ENCODE data around the gene FOXA2.

Gene FOXA2

DNA sequence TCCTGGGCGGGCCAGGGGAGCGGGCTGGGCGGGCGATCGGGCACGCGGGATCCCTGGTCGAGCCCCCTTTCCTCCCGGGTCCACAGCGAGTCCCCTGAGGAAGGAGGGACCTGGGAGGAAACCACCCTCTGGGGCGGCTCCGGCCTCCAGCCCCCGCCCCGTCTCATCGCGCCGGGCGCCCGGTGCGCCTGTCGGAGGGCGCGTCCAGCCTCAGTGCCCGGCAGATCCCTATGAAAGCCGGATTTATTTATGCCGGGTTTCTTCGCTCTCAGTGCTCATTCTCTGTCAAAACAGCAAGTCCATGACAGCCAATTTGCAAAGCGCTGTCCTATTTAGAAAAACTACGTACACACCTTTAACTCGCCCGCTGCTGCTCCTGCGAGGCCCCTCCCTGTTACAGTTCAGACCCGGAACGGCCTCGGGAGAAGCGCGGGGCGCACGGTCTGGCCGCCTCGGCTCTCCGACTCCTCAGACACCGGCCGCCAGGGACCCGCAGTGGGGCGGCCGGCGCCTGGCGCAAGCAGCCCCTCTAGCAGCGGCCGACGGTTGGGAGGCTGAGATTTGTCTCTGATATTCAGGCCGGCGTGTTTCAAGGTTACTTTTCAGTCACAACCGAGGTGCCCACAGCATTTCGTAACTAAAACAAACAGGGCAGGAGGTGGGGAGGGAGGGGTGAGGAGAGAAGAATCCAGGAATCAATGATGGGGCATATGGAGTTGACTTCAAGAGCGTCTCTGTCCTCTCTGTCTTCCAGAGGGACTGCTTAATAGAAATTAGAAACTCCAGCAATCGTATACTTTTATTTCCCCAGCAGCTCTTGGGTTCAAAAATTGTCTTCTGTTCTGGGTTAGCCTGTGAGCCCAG is 782 bp upstream of the FOXA2 start:
- no peak for DNase-seq (ENCODE audit: low read depth in 3 of 3, low spot score in 1 of 3)

DNA sequence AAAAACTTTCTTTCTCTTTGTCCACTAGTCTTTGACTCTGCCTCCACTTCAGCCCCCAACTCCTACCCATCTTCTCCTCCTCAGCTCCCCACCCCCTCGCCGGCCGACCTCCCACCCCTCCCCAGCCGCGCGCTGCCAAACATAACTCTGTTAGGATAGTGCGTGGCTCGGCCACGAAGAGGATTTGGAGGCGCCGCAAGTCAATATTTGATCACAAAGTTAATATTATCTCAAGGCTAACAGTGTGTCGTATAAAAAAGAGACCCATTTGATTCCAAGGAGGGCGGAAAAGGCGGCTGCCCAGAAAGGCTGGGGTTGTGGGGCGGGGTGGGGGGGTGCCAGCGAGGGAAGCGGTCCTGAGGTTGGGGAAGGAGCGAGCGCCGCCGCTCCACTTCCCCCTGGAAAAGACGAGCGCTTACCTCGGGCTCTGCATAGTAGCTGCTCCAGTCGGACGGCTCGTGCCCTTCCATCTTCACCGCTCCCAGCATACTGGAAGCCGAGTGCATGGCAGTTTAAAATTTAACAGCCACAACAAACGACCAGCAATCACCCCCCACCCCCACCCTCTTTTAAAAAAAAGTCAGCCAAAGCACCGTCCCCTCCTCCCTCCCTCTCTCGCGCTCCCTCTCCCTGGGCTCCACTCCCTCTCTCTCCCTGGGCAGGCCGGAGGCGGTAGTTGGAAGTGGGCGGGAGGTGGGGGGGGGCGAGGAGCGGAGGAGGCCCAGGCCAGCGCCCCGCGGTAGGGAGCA is 425 bp downstream of the FOXA2 start:
- DNase-seq (ENCODE audit: low read depth in 3 of 3, low spot score in 1 of 3): no peak

DNA sequence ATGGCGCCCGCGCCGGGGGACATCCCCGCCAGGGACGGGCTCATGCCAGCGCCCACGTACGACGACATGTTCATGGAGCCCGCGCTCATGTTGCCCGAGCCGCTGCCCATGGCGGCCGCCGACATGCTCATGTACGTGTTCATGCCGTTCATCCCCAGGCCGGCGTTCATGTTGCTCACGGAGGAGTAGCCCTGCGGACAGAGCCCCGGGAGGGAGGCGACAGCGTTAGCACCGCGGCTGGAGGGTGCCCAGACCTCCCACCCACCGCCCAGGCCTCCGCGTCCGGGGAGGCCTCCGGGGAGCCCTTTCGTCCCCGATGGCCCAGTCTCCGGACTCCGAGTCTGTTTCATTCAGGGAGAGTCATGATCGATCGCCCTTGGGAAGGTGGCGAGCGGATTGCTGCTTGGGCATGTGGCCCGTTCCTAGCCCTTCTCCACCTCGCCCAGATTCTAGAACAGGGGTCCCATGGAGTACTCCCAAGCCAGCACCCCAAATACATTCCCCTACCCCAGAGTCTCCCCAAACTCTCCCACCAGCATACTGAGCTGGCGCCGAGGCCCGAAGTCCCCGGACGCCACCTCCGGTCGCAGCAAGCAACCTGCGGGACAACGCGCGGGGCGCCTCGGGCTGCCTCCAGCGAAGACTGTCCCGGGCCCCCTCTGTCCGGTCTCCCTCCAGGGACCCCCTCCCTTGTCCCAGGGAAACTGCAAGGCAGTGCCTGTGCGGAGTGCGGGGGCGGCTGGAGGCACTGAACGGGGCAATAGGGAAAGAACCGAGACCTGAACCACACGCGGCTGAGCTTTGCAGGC is 1.2 kb downstream of the FOXA2 start:
- no peak for DNase-seq (ENCODE audit: low read depth in 3 of 3, low spot score in 1 of 3)

DNA sequence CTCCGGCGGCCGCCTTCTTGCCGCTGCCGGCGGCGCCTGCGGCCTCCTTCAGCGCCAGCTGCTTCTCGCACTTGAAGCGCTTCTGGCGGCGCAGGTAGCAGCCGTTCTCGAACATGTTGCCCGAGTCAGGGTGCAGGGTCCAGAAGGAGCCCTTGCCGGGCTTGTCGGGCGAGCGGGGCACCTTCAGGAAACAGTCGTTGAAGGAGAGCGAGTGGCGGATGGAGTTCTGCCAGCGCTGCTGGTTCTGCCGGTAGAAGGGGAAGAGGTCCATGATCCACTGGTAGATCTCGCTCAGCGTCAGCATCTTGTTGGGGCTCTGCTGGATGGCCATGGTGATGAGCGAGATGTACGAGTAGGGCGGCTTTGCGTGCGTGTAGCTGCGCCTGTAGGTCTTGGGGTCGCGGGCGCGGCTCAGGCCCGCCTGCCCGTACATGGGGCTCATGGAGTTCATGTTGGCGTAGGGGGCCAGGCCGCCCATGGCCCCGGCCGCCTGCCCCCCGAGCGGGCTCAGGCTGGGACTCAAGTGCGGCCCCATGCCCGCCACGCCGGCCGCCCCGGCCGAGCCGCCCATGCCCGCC is 1.9 kb downstream of the FOXA2 start:
- DNase-seq (ENCODE audit: low read depth in 3 of 3, low spot score in 1 of 3): no peak

DNA sequence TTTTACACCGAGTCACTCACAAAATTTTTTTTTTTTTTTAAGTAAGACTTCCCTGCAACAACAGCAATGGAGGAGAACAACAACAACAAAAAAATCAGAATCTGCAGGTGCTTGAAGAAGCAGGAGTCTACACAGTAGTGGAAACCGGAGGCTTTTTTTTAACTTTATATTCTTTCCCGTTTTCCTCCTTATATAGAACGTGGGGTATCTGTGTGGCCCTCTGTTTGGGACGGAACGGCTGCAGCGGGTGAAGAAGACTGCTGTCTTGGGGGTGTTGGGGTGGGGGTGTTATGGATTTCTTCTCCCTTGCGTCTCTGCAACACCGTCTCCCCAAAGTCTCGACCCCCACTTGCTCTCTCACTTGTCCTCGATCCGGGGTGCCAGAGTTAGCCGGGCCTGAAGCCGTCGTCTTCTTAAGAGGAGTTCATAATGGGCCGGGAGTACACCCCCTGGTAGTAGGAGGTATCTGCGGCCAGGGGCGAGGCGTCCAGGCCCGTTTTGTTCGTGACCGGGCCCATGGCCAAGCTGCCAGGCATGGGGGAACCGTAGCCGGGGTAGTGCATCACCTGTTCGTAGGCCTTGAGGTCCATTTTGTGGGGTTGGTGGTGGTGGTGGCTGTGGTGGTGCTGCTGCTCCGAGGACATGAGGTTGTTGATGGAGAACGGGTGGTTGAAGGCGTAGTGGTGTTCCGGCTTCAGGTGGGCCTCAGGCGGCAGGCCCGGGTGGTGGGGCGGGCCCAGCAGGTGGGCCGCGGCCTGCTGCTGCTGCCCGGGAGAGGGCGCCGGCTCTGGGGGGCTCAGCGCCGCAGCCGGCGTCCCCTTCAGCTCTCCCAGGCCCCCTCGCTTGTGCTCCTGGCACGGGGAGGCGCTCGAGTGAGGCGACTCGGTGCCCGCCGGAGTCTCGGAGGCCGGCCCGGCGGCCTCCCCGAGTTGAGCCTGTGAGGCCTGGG is 2.7 kb downstream of the FOXA2 start:
- DNase-seq (ENCODE audit: low read depth in 3 of 3, low spot score in 1 of 3): no peak

DNA sequence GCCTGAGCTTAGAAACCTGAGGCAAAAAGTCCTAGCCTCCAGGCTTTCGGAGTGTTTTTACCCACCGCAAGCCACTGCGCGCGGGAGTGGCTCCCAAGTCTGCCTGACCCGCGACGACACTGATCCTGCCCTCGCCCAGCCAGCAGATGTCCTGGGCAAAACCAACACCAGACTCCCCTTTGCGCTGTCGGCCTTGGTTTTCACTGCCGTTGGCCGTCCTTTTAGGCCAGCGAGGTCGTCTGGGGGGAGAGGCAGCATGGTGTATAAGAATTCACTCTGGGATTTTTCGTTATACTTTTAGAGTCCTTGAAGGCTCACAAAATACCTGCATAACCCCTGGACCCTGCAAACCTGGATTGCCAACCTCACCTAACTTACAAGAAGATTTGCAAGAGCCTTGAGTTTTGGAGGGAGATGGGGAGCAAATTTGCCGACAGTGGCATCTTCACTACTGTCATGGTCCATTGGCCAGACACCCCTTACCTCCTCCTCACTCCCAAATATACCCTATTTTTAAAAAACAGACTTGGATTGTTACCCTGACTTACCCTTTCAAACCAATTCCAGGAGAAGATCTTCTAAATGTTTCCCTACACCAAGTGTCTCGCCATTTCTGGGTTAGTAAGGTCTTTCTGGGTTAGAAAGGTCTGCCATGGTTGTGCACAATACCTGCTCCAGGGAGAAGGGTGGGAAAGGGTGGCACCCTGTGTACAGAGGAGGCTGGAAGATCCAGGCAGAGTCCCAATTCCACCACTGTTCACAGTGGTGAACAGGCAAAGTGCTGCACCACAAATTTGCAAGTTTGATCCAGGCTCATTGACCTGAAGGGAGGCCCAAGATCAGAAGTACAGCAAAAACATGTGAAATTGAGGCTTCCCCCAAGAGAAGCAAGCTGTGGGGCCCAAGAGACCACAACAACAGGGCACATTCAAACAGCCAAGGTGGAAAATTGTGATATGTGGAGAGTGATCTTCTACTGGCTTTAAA is 4.4 kb downstream of the FOXA2 start:
- DNase-seq (ENCODE audit: low read depth in 3 of 3, low spot score in 1 of 3): no peak

DNA sequence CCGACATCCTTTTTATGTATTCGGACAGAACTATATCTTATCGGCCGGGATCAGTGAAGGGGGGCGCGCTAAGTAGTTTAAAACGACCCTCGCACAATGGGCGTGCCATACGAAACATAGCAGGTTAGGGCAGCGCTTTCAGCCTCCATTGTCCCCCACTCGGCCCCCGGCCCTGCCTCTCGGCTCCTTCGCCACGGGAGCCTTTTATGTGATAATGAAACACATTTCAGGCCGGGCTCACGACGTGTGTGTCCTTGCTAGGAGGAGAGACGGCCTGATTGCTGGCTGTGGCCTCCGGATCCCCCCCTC is 5.3 kb downstream of the FOXA2 start:
- no peak for DNase-seq (ENCODE audit: low read depth in 3 of 3, low spot score in 1 of 3)

DNA sequence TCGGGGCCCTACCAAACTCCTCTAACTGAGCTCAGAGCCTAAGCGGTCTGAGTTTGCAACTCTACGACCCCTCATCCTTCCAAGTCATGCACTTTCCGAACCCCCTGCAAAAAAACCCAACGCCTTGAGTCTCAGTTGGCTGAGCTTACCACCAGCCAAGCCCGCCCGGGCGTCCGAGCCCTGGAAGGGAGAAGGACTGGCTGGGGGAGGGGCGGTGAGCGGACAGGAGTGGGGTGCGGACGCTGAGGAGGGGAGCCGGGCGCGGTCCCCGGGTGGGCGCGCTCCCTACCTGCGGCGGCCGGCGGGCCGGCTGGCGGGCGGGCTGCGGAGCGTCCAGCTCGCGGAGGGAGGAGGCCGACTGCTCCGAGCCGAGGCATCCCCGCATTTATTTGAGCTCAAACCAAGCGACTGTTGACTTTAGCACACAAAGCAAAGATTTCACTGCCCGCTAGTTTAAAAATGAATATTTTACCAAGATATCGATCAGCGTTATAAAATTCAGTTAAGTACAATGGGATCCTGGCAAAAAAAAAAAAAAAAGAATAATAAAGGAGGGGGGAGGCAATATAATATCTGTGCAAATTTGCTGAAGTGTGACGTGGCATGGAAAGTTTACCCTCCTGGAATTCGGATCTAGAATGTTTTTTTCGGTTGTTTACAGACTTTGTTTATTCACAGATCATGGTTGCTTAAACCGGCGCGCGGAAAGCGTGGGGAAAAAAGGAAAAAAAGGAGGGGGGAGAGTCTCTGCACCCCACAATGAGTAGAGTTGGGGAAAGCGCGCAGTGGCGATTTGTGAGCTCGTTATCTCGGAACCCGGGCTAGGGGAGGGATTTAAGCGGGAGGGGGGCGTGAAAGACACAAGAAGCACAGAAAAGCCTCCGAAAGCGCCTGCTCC is 5.9 kb downstream of the FOXA2 start:
- DNase-seq (ENCODE audit: low read depth in 3 of 3, low spot score in 1 of 3): no peak

DNA sequence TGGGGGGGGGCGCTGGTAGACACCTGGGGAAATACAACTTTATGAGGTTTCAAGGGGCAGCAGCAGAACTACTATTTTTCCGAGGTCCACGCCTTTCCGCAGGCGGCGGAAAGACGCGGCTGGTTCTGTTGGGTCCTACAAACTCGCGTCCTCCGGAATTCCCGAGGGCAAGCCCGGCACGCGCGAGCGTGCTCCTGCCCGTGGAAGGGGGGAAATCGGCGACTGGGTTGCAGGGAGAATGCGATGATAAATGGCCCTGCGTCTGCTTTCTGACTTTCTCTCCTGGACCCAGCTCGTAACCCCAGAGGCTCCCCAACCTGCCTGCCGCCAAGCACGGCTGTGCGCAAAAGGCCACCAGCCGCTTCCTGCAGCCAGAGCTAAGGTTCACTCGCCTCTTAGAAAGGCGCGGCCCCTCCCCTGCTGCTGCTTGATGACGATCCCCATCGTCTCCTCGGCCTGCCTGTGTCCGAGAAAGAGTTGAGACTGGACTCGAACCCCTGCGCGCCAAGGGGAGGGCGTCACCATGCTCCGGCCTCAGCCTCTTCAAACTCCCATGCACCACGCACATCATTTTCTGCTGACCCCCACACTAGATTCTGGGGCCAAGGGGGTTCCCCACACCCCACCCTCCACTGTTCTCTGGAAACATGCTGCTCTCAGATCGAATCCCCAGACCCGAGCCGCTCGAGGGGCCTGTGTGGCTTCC is 6.7 kb downstream of the FOXA2 start:
- DNase-seq (ENCODE audit: low read depth in 3 of 3, low spot score in 1 of 3): no peak

DNA sequence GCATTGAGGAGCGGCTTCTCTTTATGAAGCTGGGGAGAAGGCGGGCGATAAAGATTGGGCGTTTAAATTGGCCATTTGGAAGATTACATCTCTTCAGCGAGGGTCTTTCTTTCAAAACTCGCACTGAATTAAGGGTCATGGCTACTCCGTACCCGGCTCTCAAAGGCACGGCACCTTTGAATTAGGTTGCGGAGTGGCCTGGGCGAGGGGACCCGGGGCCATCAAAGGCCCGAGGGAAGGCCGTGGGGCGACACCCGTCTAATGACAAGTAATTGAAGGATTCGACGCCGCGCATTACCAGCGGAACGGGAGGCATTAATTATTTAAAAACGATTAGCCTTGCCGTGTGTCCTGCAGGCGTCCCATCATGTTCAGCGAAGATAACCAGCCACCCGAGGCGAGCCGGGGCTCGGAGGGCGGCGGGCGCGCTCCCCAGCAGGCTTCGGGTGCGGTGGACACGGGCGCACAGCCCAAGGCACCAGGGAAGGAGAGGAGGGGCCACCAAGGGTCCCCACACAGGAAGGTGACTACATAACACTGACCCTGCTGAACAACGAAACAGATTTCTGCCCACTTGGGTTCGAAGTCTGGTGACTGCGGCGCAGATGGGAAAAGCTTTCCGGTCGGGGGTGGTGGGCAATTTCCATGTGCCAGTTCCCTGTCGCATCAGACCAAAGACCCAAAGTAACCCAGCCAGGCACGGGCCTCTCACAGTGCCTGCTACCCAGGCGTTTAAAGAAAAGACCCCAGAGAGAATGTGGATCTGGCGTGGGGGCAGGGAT is 7.4 kb downstream of the FOXA2 start:
- no peak for DNase-seq (ENCODE audit: low read depth in 3 of 3, low spot score in 1 of 3)

DNA sequence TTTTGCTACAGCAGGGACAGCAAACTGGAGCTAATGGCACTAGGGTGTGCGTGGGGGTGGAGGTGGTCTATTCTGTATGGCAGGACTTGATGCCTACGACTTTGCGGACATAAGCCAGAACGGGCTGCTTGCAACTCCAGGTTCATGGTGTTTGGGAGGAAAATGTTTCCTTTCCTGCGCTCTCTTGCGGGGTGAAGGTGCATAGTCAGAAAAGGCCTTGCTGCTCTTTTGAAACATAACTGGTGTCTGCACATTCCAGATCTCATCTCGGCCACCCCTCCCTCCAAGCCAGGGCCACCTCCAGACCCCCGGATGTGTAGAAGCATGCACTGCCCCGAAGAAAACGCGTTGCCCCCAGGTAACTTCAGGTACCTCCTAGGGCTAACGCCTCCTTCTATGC is 8.1 kb downstream of the FOXA2 start:
- DNase-seq (ENCODE audit: low read depth in 3 of 3, low spot score in 1 of 3): no peak

DNA sequence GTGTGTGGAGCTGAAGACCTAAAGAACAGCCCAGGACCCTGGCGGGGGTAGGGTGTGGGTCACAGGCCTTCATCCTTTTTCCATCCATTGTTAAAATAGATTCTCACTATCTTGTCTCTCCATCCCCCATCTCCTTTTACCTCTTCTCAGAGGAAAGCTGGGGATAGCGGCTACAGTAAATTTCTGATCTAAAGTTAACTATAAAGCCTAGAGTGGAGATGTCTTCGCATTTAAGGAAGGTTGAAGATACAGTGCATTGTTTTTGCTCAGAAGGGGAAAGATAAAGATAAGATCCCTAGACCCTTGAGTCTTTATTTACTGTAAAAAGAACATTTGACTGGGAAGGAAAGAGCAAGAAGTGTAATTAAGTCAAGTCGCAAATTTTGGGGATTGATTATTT is 8.6 kb downstream of the FOXA2 start:
- DNase-seq (ENCODE audit: low read depth in 3 of 3, low spot score in 1 of 3): no peak

DNA sequence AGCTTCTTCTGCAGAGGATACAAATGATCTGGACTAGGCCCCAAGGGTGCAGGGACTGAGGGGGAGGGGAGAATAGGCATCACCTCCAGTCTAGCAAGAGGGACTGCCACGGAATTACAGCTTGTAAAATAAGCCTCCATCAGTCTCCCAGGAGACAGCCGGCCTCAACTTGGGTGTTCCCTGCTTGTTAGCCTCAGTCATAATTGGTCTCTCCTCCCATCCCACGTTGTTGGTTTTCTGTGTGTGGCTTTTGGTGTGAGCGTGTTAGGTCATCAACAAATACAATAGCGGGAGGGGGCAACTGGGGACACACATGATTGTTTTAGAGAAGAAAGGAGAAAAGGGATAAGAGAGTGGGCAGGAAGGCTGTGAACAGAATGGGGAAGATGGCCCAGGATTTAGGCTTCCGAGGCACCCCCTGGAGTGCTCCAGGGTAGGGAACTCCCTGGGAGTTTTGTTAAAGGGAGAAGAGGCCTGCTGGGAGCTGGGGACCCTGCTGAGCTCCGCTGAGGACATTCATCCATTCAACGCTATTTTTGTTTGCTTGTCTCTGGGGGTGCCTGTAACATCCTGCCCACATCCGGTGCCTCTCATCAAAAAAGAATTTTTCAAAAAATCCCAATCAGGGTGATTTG is 9.2 kb downstream of the FOXA2 start:
- no peak for DNase-seq (ENCODE audit: low read depth in 3 of 3, low spot score in 1 of 3)

DNA sequence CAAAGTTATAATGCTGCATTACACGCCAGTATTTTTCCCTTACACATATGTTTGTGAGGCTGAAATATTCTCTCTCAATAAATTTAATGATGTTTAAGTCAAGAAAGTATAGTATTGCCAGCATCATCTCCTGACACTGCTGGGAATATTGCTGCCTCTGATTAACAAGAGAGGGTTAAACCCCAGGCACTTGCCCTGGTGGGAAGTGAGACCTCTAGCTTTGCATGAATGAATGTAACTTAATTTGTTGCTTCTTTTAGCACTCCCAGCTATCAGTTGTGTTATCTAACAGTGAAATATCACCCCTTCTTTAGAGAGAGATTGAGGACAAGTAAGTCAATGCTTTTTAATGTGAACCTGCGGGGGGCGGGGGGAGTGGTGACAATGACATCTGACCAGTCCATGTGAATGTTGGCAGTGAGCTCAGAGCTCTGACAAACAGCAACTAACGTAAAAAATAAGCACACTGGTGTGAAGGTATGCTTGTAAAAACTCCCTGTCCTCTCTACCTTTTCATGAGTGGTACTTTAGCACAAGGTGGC is 9.8 kb downstream of the FOXA2 start:
- no peak for DNase-seq (ENCODE audit: low read depth in 3 of 3, low spot score in 1 of 3)

DNA sequence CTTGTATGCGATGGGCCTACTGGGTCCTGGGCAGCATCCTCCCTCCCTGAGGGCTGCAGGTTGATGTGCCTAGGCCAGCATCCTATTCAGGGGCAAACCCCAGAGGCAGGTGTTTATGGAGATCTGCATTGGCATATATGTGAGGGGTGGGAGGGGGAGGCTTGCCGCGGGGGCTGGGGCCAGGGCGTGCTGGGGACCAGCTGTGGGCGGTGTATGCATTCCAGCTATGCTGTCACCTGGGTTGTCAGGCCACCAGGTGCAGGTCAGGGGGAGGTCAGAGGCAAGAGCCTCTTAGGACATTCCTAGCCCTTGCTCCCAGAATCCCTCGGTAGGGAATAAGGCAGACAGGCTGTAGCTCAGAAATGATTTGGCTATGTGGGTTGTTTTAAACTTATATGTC is 11.9 kb downstream of the FOXA2 start:
- no peak for DNase-seq (ENCODE audit: low read depth in 3 of 3, low spot score in 1 of 3)

DNA sequence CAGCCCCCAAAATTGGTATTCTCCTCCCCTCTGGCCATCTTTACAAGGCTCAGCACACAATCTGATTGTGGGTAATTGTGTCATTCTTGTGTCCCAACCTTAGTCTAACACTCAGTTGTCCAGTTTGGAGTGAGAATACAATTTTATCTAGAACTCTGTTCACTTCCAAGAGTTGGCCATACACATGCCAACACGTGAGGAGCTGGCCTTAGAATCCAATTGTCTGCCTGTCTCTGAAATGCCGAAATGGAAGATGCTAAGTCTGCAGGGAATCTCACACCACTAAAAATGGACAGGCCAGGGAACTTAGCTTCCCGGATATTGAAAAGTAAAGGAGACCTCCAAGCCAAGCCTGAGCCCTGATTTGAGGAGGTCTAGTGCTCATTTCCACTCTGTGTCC is 12.3 kb downstream of the FOXA2 start:
- no peak for DNase-seq (ENCODE audit: low read depth in 3 of 3, low spot score in 1 of 3)
